Upper lobe of left lung (tissue), 4 donors: ENCODE measurements around the gene MTCL3.

Experiments used
- EP300 ChIP-seq, 4 donors: sonication (generic); formaldehyde crosslinking; IDR thresholded peaks; one replicate each; pipeline ENCODE4 v1.5.1; 2017; ENCODE audit warnings: antibody characterized with exemption in 4 of 4, control low read depth in 2 of 4
- POLR2A ChIP-seq, 4 donors: fragments of 450-650 bp; IDR thresholded peaks; one replicate each; pipeline ENCODE4 v1.5.1; 2016 to 2017; ENCODE audit warnings: antibody characterized with exemption in 4 of 4, mild to moderate bottlenecking in 2 of 4
- TF ChIP-seq, protein P1 (sequence below), 6 experiments: fragments of 450-650 bp in 4 of 6; fragments of 200-600 bp in 2 of 6; sonication (generic) in 2 of 6; IDR thresholded peaks; one replicate each; pipeline ENCODE4 v1.5.1; 2016 to 2019; ENCODE audit warnings: antibody characterized with exemption in 6 of 6

DNA sequence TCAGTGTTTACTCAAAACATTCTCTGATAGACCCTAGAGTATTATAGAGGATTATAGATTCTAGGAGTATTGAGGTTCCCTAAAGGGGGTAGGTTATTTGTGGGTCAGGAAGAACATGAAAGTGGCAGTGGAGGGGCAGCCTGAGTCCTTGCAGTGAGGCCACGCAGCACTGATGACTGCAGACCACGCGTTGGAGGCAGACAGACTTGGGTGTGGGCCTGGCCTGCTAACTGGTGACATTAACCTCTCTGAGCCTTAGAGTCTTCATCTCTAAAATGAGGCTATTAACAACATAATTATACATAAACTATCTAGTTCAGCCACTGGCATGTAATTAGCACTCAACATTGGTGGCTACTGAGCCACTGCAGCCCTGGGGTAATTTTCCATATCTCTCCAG is 16.1 kb downstream of the MTCL3 start:
- TF ChIP-seq, protein P1, sequence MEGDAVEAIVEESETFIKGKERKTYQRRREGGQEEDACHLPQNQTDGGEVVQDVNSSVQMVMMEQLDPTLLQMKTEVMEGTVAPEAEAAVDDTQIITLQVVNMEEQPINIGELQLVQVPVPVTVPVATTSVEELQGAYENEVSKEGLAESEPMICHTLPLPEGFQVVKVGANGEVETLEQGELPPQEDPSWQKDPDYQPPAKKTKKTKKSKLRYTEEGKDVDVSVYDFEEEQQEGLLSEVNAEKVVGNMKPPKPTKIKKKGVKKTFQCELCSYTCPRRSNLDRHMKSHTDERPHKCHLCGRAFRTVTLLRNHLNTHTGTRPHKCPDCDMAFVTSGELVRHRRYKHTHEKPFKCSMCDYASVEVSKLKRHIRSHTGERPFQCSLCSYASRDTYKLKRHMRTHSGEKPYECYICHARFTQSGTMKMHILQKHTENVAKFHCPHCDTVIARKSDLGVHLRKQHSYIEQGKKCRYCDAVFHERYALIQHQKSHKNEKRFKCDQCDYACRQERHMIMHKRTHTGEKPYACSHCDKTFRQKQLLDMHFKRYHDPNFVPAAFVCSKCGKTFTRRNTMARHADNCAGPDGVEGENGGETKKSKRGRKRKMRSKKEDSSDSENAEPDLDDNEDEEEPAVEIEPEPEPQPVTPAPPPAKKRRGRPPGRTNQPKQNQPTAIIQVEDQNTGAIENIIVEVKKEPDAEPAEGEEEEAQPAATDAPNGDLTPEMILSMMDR (IDR thresholded peaks at IDR 0.05): no peak
- no peak for TF ChIP-seq EP300 (IDR thresholded peaks at IDR 0.05)
- TF ChIP-seq POLR2A (IDR thresholded peaks at IDR 0.05): no peak
